ENCODE data around the gene ZDHHC21.
"Not testable (repeated sequence)": the region's sequence is repeated elsewhere in the genome, so short reads cannot be mapped to it uniquely, and the experiment has no call there.

The ZDHHC21 gene

GRCh38 chr9:14687042-14687719 is 6.1 kb downstream of the ZDHHC21 start:
- in situ Hi-C loops (cut with MboI; ENCODE audit: low pct_unique_long_range_greater_than_20kb, low sequenced_read_pairs), result no loop called here
- DNase-seq, result no peak

GRCh38 chr9:14686168-14686567 is 7.1 kb downstream of the ZDHHC21 start:
- no peak for DNase-seq
- in situ Hi-C loops (cut with MboI; ENCODE audit: low pct_unique_long_range_greater_than_20kb, low sequenced_read_pairs), result no loop called here

GRCh38 chr9:14682616-14683015 is 10.6 kb downstream of the ZDHHC21 start:
- in situ Hi-C loops (cut with MboI; ENCODE audit: low pct_unique_long_range_greater_than_20kb, low sequenced_read_pairs); DNase-seq: not testable (repeated sequence)

- in situ Hi-C loops (cut with MboI; ENCODE audit: low pct_unique_long_range_greater_than_20kb, low sequenced_read_pairs), result no loop called here
- no peak for DNase-seq
Measured at GRCh38 chr9:14678776-14679175, 14.5 kb downstream of the ZDHHC21 start.

GRCh38 chr9:14677872-14678271 is 15.4 kb downstream of the ZDHHC21 start:
- in situ Hi-C loops (cut with MboI; ENCODE audit: low pct_unique_long_range_greater_than_20kb, low sequenced_read_pairs), result no loop called here
- DNase-seq, result no peak

- in situ Hi-C loops (cut with MboI; ENCODE audit: low pct_unique_long_range_greater_than_20kb, low sequenced_read_pairs), result no loop called here
- DNase-seq, result no peak
Measured at GRCh38 chr9:14677396-14677795, 15.8 kb downstream of the ZDHHC21 start.

- DNase-seq, result no peak
Measured at GRCh38 chr9:14674630-14675029, 18.6 kb downstream of the ZDHHC21 start.

GRCh38 chr9:14671377-14671776 is 21.9 kb downstream of the ZDHHC21 start:
- in situ Hi-C loops (cut with MboI; ENCODE audit: low pct_unique_long_range_greater_than_20kb, low sequenced_read_pairs), result no loop called here
- DNase-seq, result no peak

More at GRCh38 chr9:14674630-14675029, 18.6 kb downstream of the ZDHHC21 start:
- in situ Hi-C loops (cut with MboI; ENCODE audit: low pct_unique_long_range_greater_than_20kb, low sequenced_read_pairs), result no loop called here

GRCh38 chr9:14670718-14671117 is 22.5 kb downstream of the ZDHHC21 start:
- in situ Hi-C loops (cut with MboI; ENCODE audit: low pct_unique_long_range_greater_than_20kb, low sequenced_read_pairs), result no loop called here
- DNase-seq, result no peak

- DNase-seq; in situ Hi-C loops (cut with MboI; ENCODE audit: low pct_unique_long_range_greater_than_20kb, low sequenced_read_pairs): not testable (repeated sequence)
Measured at GRCh38 chr9:14664022-14664421, 29.2 kb downstream of the ZDHHC21 start.

GRCh38 chr9:14662060-14662453 is 31.2 kb downstream of the ZDHHC21 start:
- no peak for DNase-seq
- in situ Hi-C loops (cut with MboI; ENCODE audit: low pct_unique_long_range_greater_than_20kb, low sequenced_read_pairs), result no loop called here

GRCh38 chr9:14661421-14662059 is 31.7 kb downstream of the ZDHHC21 start:
- in situ Hi-C loops (cut with MboI; ENCODE audit: low pct_unique_long_range_greater_than_20kb, low sequenced_read_pairs), result no loop called here
- DNase-seq, result peak; percentile 60

GRCh38 chr9:14660721-14661120 is 32.5 kb downstream of the ZDHHC21 start:
- in situ Hi-C loops (cut with MboI; ENCODE audit: low pct_unique_long_range_greater_than_20kb, low sequenced_read_pairs), result no loop called here
- DNase-seq, result no peak

- in situ Hi-C loops (cut with MboI; ENCODE audit: low pct_unique_long_range_greater_than_20kb, low sequenced_read_pairs), result no loop called here
- no peak for DNase-seq
Measured at GRCh38 chr9:14654932-14655331, 38.3 kb downstream of the ZDHHC21 start.

GRCh38 chr9:14653511-14653910 is 39.7 kb downstream of the ZDHHC21 start:
- in situ Hi-C loops (cut with MboI; ENCODE audit: low pct_unique_long_range_greater_than_20kb, low sequenced_read_pairs), result no loop called here
- no peak for DNase-seq

GRCh38 chr9:14652729-14653377 is 40.4 kb downstream of the ZDHHC21 start:
- in situ Hi-C loops (cut with MboI; ENCODE audit: low pct_unique_long_range_greater_than_20kb, low sequenced_read_pairs), result no loop called here
- DNase-seq, result peak; percentile 27

GRCh38 chr9:14650596-14650995 is 42.6 kb downstream of the ZDHHC21 start:
- in situ Hi-C loops (cut with MboI; ENCODE audit: low pct_unique_long_range_greater_than_20kb, low sequenced_read_pairs), result no loop called here
- no peak for DNase-seq

- in situ Hi-C loops (cut with MboI; ENCODE audit: low pct_unique_long_range_greater_than_20kb, low sequenced_read_pairs), result no loop called here
- DNase-seq, result no peak
Measured at GRCh38 chr9:14645648-14646047, 47.6 kb downstream of the ZDHHC21 start.

- in situ Hi-C loops (cut with MboI; ENCODE audit: low pct_unique_long_range_greater_than_20kb, low sequenced_read_pairs), result no loop called here
- DNase-seq, result no peak
Measured at GRCh38 chr9:14640967-14641366, 52.3 kb downstream of the ZDHHC21 start.

- DNase-seq, result no peak
- in situ Hi-C loops (cut with MboI; ENCODE audit: low pct_unique_long_range_greater_than_20kb, low sequenced_read_pairs), result no loop called here
Measured at GRCh38 chr9:14640294-14640693, 52.9 kb downstream of the ZDHHC21 start.
